GM12864 (cell line): Measurements from ENCODE around the gene ZNF91.

ENCODE experiments used
- DNase-seq: peaks from one replicate; pipeline ENCODE4 v3.0.0-alpha.2; 2011; ENCODE audit warnings: low read depth
- H3K4me3 ChIP-seq: 2 replicates; pipeline ENCODE4 v1.5.1; 2011; ENCODE audit warnings: mild to moderate bottlenecking, low read depth, low read length, control low read depth
- TF ChIP-seq, protein P1 (sequence below): IDR thresholded peaks from 2 replicates; pipeline ENCODE4 v1.5.1; 2011; ENCODE audit warnings: low read depth, mild to moderate bottlenecking, moderate library complexity, low read length, control low read depth, inconsistent platforms; ENCODE audit errors: missing control alignments

The ZNF91 gene

GRCh38 chr19:23406721-23407120, 11.4 kb upstream of the ZNF91 start:
- no peak overlapping the region for H3K4me3 ChIP-seq
- TF ChIP-seq, protein P1, sequence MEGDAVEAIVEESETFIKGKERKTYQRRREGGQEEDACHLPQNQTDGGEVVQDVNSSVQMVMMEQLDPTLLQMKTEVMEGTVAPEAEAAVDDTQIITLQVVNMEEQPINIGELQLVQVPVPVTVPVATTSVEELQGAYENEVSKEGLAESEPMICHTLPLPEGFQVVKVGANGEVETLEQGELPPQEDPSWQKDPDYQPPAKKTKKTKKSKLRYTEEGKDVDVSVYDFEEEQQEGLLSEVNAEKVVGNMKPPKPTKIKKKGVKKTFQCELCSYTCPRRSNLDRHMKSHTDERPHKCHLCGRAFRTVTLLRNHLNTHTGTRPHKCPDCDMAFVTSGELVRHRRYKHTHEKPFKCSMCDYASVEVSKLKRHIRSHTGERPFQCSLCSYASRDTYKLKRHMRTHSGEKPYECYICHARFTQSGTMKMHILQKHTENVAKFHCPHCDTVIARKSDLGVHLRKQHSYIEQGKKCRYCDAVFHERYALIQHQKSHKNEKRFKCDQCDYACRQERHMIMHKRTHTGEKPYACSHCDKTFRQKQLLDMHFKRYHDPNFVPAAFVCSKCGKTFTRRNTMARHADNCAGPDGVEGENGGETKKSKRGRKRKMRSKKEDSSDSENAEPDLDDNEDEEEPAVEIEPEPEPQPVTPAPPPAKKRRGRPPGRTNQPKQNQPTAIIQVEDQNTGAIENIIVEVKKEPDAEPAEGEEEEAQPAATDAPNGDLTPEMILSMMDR: no peak
- no peak for DNase-seq

DNA sequence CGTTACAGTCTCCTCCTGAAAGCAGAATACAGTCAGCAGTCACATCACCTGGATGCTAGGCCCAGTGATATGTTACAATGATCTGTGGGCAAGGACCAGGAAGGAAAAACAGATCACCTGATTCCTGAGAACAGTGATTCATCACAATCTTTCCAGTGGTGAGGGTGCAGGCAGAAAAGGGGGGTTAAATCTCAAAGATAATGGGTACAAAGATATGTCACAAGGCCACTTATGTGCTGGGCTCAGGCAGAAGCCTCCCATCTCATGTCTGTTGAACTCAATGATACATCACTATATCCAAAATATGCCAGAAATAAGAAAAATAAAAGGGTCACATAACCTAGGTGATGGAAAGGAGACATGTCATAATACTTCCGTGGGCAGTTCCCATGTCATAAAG, 10.8 kb upstream of the ZNF91 start:
- H3K4me3 ChIP-seq: no peak overlapping the region
- no peak for DNase-seq
- TF ChIP-seq, protein P1: no peak

DNA sequence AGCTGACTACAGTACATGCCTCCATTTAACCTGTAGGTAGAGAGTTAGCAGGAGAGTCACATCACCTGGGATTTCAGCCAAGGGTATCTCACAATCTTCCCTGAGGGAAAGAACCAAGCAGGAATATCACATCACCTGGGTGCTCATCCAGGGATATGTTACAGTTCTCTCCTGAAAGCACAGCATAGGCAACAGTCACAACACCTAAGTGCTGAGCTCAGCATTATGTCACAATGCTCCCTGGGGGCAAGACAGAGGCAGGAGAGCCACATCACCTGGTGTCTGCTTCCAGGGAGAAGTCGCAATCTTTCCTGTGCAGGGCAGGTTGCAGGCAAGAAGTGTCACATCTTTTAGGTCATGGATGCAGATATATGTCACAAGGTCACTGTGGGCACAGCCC, 9.4 kb upstream of the ZNF91 start:
- no peak for DNase-seq
- H3K4me3 ChIP-seq: no peak overlapping the region
- TF ChIP-seq, protein P1: no peak

GRCh38 chr19:23403581-23404324, 8.5 kb upstream of the ZNF91 start:
- DNase-seq: no peak
- H3K4me3 ChIP-seq: no peak overlapping the region
- TF ChIP-seq, protein P1: no peak

- H3K4me3 ChIP-seq: no peak overlapping the region
- TF ChIP-seq, protein P1: no peak
- no peak for DNase-seq
Observed at GRCh38 chr19:23403052-23403451, 7.8 kb upstream of the ZNF91 start.

GRCh38 chr19:23402388-23402787, 7.1 kb upstream of the ZNF91 start:
- TF ChIP-seq, protein P1: no peak
- H3K4me3 ChIP-seq: no peak overlapping the region
- no peak for DNase-seq

- DNase-seq: no peak
- TF ChIP-seq, protein P1: no peak
- no peak overlapping the region for H3K4me3 ChIP-seq
Observed at GRCh38 chr19:23401086-23401610, 5.9 kb upstream of the ZNF91 start.
